GM12801 (cell line): ENCODE data around the gene KIAA2012.

ENCODE experiments used
- TF ChIP-seq, protein P1 (sequence below): IDR thresholded peaks from one replicate; pipeline ENCODE4 v1.5.1; 2011; ENCODE audit warnings: control low read depth; ENCODE audit not compliant: insufficient read length; ENCODE audit errors: extremely low read depth

The KIAA2012 gene

DNA sequence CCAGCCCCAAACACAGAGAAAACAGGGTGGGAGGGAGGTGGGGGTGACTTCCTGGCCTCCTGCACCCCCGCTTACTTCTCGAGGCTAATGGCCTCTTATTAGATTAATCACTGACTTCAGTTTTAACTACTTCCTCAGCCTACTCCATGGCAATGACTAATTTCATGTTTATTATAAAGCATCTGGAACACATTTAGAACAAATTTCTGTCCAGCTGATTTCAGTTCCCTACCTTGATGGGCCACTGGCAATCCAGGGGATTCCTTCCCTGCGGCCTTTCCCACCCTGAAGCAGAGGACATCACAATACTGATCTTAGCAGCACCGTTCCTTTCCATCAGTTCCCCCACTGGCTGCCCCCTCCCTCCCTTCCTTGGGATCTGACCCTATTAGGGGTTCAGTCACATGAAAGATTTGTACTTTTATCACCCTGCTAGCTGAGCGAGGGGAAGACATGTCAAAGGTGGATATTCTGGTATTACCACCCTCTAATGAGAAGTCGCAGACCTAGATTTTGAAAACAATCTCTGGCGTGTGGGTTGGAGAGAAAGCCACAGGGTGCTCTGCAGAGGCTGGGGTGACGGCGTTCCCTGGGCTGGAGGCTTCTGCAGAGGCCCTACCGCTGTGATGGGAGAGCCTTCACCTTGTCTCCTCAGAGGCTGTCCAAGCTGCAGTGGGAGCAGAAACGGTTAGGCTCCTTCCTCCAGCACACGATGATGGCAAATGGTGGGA, 67.6 kb downstream of the KIAA2012 start:
- TF ChIP-seq, protein P1, sequence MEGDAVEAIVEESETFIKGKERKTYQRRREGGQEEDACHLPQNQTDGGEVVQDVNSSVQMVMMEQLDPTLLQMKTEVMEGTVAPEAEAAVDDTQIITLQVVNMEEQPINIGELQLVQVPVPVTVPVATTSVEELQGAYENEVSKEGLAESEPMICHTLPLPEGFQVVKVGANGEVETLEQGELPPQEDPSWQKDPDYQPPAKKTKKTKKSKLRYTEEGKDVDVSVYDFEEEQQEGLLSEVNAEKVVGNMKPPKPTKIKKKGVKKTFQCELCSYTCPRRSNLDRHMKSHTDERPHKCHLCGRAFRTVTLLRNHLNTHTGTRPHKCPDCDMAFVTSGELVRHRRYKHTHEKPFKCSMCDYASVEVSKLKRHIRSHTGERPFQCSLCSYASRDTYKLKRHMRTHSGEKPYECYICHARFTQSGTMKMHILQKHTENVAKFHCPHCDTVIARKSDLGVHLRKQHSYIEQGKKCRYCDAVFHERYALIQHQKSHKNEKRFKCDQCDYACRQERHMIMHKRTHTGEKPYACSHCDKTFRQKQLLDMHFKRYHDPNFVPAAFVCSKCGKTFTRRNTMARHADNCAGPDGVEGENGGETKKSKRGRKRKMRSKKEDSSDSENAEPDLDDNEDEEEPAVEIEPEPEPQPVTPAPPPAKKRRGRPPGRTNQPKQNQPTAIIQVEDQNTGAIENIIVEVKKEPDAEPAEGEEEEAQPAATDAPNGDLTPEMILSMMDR: no peak

DNA sequence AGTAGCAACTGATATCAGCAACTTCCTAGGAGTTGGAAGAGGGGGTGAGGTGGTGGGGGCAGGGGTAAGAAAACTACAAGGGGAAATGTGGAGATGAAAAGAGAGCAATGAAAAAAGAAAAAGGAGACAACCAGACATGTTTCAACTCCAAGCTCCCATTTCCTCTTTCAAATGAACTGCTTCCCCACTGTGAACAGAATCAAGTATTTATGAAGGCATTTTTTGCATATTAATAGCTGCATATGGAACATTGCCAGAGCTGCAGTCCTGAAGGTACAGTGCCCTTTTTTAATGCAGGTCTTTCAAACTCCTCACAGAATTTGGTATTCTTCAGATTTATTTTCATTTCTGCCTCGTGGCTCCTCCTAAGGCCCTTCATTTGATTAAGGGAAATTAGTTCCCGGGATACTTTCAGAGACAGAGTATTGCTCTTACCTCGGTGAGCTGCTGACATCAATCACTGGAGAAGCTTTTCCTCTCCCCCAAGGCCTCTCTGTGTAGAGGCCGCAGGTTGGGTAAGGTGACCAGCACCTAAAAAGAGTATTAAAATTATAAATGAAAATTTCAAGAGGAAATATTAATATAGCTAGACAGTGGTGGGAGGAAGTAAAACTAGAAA, 68.4 kb downstream of the KIAA2012 start:
- TF ChIP-seq, protein P1: no peak

DNA sequence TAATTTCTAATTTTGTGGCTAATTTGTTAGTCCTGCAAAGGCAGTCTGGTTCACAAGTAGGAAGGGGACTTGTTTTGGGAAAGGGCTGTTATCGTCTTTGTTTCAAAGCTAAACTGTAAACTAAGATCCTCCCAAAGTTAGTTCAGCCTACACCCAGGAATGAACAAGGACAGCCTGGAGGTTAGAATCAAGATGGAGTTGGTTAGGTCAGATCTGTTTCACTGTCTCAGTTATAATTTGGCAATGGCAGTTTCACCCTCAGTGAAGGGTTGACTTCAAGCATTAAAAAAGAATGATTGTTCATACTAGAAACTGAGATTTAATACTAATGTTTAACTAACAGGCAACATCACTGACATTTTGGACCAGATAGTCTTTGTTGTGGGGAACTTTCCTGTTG, 69.5 kb downstream of the KIAA2012 start:
- TF ChIP-seq, protein P1: no peak

DNA sequence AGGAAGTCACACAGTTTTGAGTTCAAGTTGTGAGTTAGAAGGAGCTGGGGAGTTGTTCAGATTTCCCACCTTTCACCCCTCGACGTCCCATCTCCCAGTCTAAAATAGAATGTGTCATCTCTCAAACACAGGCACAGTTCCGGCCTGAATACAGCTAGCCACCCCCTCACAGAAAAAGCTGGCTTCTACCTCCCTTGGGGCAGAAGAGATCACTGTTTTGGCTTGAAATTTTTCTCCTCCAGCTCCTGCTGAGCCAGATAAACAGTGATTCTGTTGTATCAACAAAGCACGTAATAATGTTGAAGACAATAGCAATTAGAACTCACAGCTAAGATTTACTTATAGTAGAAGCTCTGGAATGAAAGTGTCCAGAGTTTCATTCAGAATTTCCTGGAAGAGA, 74.7 kb downstream of the KIAA2012 start:
- TF ChIP-seq, protein P1: no peak

DNA sequence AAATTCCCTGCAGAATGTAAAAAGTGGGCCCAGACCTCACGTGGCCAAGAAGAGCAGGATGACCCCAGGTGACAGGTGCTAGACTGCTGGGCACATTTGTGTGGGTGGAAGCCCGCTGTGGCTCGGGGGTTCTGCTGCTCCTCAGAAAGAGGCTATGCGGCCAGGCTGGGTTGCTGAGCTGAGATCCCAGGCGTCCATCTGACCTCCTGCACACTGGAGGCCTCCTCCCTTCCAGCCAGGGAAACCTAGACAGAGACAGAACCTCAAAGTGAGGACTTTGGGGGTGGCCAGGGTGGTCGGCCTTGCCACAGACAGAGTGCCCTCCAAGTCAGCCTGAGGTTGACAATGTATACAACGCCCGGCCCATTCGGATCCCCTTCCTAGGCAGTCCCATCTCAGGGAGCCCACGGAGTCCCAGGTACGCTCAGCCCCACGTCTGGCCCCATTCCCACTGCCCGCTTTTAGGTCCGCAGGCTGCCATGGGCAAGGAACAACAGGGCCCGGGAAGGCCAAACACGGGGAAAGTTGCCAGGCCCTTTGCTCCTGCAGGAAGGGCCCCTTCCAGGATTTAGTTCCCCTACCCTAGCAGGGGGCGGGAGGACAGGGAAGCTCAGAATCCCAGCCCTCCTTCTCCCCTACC, 75.6 kb downstream of the KIAA2012 start:
- TF ChIP-seq, protein P1: no peak

DNA sequence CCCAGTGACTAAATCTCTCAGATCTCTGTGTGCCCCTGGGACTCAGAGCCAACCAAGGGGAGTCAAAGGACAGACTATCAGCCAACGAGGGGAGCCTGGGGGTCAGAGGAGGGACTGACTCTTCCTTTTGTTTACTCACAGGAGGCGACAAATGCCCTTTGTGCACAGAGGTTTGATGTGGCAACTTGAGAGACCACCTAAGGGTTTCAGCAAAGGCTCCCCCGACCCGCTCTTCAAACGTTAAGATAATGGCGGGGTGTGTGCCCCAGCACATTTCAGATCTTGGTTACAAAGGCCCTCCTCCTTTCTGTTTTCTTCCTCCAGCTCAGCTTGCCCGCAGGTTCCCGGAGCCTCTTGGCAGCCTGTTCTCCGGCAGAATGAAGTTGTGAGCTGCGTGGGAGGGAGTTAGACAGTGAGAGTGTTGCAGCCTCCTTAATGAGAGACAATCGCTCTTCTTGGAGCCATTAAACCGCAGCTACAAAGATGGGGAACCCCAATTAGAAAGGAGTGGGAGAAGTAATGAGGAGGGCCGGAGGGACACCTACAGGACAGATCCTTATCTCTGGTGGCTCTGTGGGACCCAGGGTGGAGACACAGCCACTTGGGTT, 76.2 kb downstream of the KIAA2012 start:
- TF ChIP-seq, protein P1: no peak

DNA sequence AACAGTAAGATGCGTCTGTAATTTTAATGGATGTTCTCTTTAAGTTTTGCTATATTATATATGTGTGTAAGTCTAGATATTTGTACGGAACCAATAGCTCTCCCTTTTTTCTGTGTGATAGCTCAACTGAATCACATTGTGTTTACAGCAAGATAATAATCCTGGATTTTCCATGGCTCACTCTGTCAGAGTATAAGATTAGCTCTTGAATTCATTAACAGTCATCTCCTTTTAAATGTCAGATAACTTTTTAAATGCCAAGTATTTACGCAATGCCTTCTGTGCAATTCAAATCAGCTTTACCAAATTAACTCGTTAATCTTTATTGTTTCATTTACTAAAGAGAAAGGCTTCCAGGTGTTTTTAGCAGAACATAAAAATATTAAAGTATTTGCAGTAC, 76.9 kb downstream of the KIAA2012 start:
- TF ChIP-seq, protein P1: no peak
